ENCODE measurements around the gene TSHZ1.

DNA sequence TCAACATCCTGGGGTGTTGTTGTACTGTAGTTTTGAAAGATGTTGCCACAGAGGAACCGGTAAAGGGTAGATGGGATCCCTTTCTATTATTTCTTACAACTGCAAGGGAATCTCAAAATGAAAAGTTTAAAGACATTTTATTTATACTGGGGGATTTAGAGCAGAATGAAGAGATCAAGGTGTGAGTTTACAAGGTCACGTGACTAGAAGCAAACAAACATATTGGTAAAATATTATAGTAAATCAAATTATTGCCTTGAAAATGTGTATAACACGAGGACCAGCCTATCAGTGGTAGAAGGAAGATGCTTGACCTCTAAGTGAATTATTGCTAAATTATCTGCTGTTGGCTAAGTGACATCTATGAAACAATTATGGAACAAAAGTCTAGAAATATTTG, 119.7 kb downstream of the TSHZ1 start:
- TF ChIP-seq EZH2phosphoT487 (IDR thresholded peaks at IDR 0.05; ENCODE audit: low read depth) (no peak), CTCF (IDR thresholded peaks at IDR 0.05; ENCODE audit: low read depth, low read length) (no peak)

All from OCI-LY3 (cell line).